K562 treated with DMSO at 1 percent for 48 hours (cell line): Measurements from ENCODE around the gene MRPS24. TPM values are rescaled to one million over a fixed set of nuclear protein-coding genes. Genes with fewer than 3 reads are reported as not detected.

Experiments
- total RNA-seq: library from RNA; unstranded; fragments of 300-600 nt; gene quantifications from 2 replicates; pipeline ENCODE4 v1.2.3, GENCODE V29; 2022; ENCODE audit warnings: low replicate concordance; ENCODE audit errors: extremely low read depth

The MRPS24 gene
- not detected in 2 replicates for total RNA-seq

GRCh38 chr7:43869006-43869866 lies at the start of gene MRPS24:
Gene MRPS24, minus strand, starts transcription at chr7:43869517. Its CDS starts 22 bp downstream, at chr7:43869495.

GRCh38 chr7:43906331-43907010 lies 37.2 kb upstream of the MRPS24 start, which contains the start of gene URGCP:
Gene URGCP, minus strand, starts transcription at chr7:43906596. Its CDS starts 21 bp downstream, at chr7:43906575.

Other genes starting within 250 kb of the MRPS24 start
- not detected in 2 replicates for gene COA1, start 140.0 kb downstream of the MRPS24 start, total RNA-seq
- gene BLVRA, start 110.8 kb downstream of the MRPS24 start, total RNA-seq: not detected in 2 replicates
- not detected in 2 replicates for gene URGCP, start 37.1 kb upstream of the MRPS24 start, total RNA-seq
- not detected in 2 replicates for gene UBE2D4, start 56.9 kb upstream of the MRPS24 start, total RNA-seq
- not detected in 2 replicates for gene SPDYE1, start 128.4 kb upstream of the MRPS24 start, total RNA-seq
- gene DBNL, start 175.2 kb upstream of the MRPS24 start, total RNA-seq: not detected in 2 replicates
- gene PGAM2, start 196.1 kb upstream of the MRPS24 start, total RNA-seq: not detected in 2 replicates
- not detected in 2 replicates for gene POLM, start 213.0 kb upstream of the MRPS24 start, total RNA-seq
- gene AEBP1, start 234.8 kb upstream of the MRPS24 start, total RNA-seq: not detected in 2 replicates